Fibroblast of the conjunctiva (primary cell): ENCODE measurements around the gene IGF1R.

Source experiments
- DNase-seq: peaks from one replicate; pipeline ENCODE4 v3.0.0-alpha.2; 2010; ENCODE audit warnings: low read depth

The IGF1R gene

GRCh38 chr15:98705070-98705469 lies 56.7 kb downstream of the IGF1R start:
- DNase-seq, result no peak

GRCh38 chr15:98706387-98706786 lies 58.0 kb downstream of the IGF1R start:
- no peak for DNase-seq

GRCh38 chr15:98706986-98707385 lies 58.6 kb downstream of the IGF1R start:
- no peak for DNase-seq

GRCh38 chr15:98708037-98708590 lies 59.8 kb downstream of the IGF1R start:
- DNase-seq, result no peak

- DNase-seq, result no peak
Observed at GRCh38 chr15:98711810-98712209, 63.5 kb downstream of the IGF1R start.

- no peak for DNase-seq
Observed at GRCh38 chr15:98712845-98713584, 64.7 kb downstream of the IGF1R start.

GRCh38 chr15:98713585-98714001 lies 65.3 kb downstream of the IGF1R start:
- no peak for DNase-seq

GRCh38 chr15:98714922-98715321 lies 66.6 kb downstream of the IGF1R start:
- no peak for DNase-seq

- no peak for DNase-seq
Observed at GRCh38 chr15:98715401-98715800, 67.1 kb downstream of the IGF1R start.

GRCh38 chr15:98715890-98716443 lies 67.6 kb downstream of the IGF1R start:
- no peak for DNase-seq

GRCh38 chr15:98717371-98717770 lies 69.0 kb downstream of the IGF1R start:
- DNase-seq, result no peak

GRCh38 chr15:98717942-98718341 lies 69.6 kb downstream of the IGF1R start:
- DNase-seq, result no peak

GRCh38 chr15:98718426-98719136 lies 70.2 kb downstream of the IGF1R start:
- DNase-seq, result no peak

GRCh38 chr15:98719137-98719740 lies 70.9 kb downstream of the IGF1R start:
- DNase-seq, result no peak

GRCh38 chr15:98720031-98720430 lies 71.7 kb downstream of the IGF1R start:
- no peak for DNase-seq

- DNase-seq, result no peak
Observed at GRCh38 chr15:98720577-98721565, 72.5 kb downstream of the IGF1R start.

GRCh38 chr15:98722209-98722608 lies 73.9 kb downstream of the IGF1R start:
- no peak for DNase-seq

GRCh38 chr15:98722645-98723044 lies 74.3 kb downstream of the IGF1R start:
- DNase-seq, result no peak

- DNase-seq, result no peak
Observed at GRCh38 chr15:98723195-98723594, 74.9 kb downstream of the IGF1R start.

GRCh38 chr15:98724048-98724447 lies 75.7 kb downstream of the IGF1R start:
- DNase-seq, result no peak

- DNase-seq, result no peak
Observed at GRCh38 chr15:98724494-98724893, 76.2 kb downstream of the IGF1R start.
